Hematopoietic multipotent progenitor cell treated with erythropoietin and hydrocortisone succinate and interleukin-3 and kit ligand, for 15 days (in vitro differentiated cells): ENCODE measurements around the gene NOTCH2.

Experiments
- DNase-seq: peaks from one replicate; pipeline ENCODE4 v3.0.0-alpha.2; 2015; ENCODE audit warnings: low spot score

NOTCH2 gene

DNA sequence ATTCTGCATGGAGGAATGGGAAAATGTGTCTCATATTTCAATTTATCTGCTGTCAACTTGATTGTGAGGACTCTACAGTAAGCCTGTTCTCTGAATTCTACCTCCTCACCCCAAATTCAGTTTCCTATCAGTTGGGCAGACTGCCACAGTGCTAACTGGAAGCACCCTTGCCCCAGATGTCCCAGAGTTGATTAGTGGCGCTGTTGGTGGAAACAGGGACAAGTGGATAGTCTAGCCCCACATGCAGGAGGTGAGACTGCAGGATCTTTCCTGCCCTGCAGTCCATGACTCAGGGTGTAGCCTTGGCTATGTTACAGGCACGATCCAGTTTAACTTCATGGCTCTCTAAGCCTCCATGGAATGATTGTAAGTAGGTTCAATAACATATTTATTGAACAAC lies 195.3 kb downstream of the NOTCH2 start:
- peak; percentile 54 for DNase-seq

DNA sequence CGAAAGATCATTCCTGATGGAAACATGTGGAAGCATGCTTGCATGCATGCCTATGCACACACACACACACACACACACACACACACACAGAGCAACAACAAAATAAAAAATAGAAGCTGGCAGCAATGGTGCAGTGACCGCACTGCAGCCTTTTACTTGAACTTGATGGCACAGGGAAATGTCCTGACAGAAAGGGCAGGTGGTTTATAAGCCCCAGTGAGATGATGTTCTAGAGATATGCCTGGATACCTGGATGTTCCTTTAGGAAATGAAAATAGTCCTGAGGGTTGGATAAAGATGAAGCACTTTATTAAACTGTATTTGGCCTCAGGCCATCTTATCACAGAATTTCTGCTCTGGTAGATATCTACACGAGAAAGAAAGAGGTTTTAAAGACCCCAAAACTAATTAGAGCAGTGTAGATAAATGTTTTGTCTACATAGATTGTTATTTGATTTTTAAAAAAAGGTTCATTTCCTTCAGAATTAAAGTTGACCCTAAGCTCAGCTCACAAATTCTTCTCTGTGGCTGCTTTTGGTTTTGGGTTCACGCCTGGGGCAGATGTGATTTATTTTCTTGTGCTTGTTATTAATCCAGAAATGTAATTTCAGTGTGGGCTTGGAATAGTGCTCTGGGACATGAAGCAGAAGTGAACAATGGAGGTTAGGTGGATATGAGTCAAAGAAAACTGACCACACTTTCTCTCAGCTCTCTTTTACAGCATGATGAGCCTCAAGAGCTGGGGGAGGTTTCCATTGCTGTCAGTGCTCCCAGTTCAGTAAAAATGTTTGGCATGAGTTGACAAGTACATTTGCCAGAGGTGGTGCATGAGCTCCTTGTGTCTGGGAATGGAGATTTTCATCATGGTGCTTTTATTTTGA lies 196.1 kb downstream of the NOTCH2 start:
- DNase-seq, result no peak

DNA sequence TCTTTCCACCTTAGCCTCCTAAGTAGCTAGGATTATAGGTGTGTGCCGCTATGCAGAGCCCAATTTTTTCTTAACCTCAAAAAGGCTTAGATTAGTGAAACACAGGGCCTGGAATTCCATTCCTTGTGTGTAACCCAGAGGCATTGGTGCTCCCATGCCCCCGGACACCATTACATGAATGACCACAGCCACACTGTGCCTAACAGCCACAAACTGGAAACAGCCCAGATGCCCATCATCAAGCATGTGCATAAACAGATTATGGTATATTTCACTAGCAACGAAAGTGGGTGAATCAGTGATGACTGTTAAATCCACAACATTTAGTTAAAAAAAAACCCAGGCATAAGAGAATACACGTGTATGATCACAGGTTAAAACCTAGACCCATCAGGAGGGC lies 197.6 kb downstream of the NOTCH2 start:
- DNase-seq, result no peak

DNA sequence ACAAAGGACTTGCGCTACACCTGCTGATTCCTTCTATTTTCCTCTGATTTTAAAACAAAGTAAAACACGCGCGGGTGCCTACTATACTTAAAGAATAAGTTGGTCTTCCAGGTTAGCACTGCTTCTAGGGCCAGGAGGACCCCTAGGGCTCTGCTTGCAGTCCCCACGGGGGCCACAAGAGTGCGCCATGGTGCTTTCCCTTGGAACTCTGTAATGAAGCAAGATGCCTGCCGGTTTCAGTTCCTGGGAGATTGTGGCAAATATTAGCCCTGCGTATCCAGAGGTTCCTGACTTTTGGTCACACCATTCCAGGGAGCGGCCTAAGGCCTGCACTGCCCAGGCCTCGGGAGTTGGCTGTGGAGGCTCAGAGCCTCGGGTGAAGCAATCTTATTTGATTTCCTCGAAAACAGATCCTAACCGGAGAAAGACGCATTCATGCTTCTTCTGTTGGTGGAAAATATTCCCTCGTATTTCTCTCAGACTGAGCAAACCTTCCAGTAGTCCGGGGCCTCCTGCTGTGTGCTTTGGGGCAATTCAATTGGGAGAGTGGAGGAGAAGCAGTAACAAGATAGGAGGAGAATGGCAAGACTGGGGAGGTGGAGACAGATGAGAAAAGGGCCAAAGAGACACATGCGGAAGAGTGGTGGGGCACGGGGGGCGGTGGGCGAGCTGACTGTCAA lies 198.4 kb downstream of the NOTCH2 start:
- peak; percentile 74 for DNase-seq

DNA sequence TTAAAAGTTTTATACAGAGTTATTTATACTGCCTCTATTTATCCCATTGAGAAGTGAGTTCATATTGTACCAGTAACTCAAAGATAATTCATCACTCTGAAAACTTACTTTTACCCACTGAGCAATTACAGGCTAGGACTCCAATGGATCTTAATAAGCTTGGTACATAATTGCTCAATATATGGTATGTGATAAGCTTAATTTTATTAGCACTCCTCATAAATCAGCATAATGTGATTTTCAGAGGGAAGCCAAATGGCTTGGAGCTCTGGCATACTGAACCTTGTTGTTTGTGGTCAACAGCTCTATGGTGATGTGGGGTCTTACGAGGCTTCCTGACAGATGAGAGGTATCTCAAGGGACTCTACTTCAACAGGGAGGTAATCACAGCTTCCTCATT lies 199.5 kb downstream of the NOTCH2 start:
- DNase-seq, result no peak

DNA sequence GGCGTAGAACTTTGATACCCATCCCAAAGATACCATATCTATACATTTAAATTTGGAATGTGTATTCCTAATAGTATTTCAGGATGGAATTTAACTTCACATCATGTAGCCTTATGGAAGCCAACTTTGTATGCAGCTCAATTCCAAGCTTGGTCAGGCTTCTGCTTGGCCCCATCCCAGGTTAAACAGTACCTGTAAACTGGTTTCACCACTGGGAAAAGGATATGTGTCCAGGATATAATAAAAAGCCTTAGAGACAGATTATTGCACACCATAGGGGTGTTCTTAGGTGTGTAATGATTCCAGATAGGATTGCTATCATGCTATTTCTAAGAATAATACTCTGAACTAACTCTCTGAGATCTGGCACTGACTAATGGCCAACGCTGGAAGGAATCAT lies 201.3 kb downstream of the NOTCH2 start:
- no peak for DNase-seq

DNA sequence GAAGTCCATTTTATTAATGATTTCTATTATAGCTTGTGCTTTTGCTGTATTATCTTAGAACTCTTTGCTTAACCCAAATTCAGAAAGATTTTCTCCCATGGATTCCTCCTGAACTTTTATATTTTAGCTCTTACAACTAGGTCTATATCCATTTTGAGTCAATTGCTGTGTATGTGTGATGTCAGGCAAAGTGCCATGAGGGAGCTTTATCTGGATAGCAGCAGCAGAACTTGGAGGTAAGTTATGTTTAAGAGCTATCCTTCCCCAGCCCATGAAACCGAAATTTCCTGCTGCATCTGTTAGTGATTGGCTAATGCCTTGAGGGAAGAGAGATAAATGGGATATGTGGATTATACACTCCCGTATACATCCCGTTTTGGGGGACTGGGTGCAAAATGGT lies 203.0 kb downstream of the NOTCH2 start:
- no peak for DNase-seq

DNA sequence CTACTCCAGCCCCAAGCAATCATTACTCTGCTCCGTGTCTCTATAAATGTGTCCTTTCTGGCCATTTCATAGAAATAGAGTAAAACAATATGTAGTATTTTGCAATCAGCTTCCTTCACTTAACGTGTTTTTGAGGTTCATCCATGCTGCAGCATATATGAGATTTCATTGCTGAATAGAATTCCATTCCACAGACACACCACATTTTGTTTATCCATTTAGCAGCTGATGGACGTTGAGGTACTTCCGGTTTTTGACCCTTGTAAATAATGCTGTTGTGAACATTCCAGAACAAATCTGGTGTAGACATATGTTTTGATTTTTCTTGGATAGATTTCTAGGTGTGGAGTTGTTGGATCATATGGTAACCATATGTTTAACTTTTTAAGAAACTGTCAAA lies 203.8 kb downstream of the NOTCH2 start:
- DNase-seq, result no peak

DNA sequence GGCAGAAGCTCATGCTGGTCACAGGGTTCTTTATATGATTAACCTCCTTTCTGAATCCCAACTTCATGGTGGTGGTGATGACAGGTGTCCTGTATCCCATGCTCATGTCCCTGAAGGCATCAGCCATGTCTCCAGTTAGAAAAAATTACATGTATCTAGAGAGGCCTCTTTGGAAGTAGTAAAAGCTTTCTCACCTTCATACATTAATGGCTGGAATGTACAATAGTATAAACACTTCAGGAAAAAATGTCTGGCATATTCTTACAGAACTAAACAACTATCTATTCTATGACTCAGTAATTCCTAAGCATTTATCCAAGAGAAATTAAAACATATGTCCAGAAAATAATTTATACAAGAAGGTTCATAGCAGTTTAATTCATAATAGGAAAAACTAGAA lies 207.2 kb downstream of the NOTCH2 start:
- DNase-seq, result no peak
